NT2/D1 (cell line): ENCODE data around the gene TFPT.

Experiments used
- DNase-seq: peaks from one replicate; pipeline ENCODE4 v3.0.0-alpha.2; 2011; ENCODE audit warnings: low read depth, low spot score
- H3K27me3 ChIP-seq: 2 replicates; pipeline ENCODE4 v1.6.0; 2011; ENCODE audit warnings: mild to moderate bottlenecking; ENCODE audit not compliant: insufficient read length, insufficient read depth
- H3K36me3 ChIP-seq: 2 replicates; pipeline ENCODE4 v1.6.1; 2011; ENCODE audit warnings: mild to moderate bottlenecking, low read length, mixed read lengths; ENCODE audit not compliant: insufficient read depth, insufficient read length
- H3K4me1 ChIP-seq: 2 replicates; pipeline ENCODE4 v1.5.1; 2011; ENCODE audit not compliant: insufficient read depth, insufficient read length
- H3K4me3 ChIP-seq: 2 replicates; pipeline ENCODE4 v1.5.1; 2011; ENCODE audit warnings: low read depth; ENCODE audit not compliant: insufficient read length
- H3K9ac ChIP-seq: 2 replicates; pipeline ENCODE4 v1.6.0; 2011; ENCODE audit warnings: low read depth; ENCODE audit not compliant: insufficient read length
- H3K9me3 ChIP-seq: 2 replicates; pipeline ENCODE4 v1.5.1; 2011; ENCODE audit warnings: mild to moderate bottlenecking, low read length; ENCODE audit not compliant: insufficient read depth
- SUZ12 ChIP-seq: IDR thresholded peaks from 2 replicates; pipeline ENCODE4 v1.6.1; 2011; ENCODE audit not compliant: insufficient read length, insufficient read depth; ENCODE audit errors: extremely low read depth
- YY1 ChIP-seq: IDR thresholded peaks from 2 replicates; pipeline ENCODE4 v1.6.1; 2011; ENCODE audit not compliant: insufficient read length, insufficient read depth
- ZNF274 ChIP-seq: IDR thresholded peaks from 2 replicates; pipeline ENCODE4 v1.6.1; 2011; ENCODE audit warnings: mild to moderate bottlenecking, low read depth, low read length

Gene TFPT

GRCh38 chr19:54160182-54160811, 44.8 kb upstream of the TFPT start:
- no peak for DNase-seq
- H3K9me3 ChIP-seq = no peaks in the 10 kb centered on the region
- peak overlapping the region; percentile 81 for H3K9ac ChIP-seq
- H3K4me3 ChIP-seq = peak overlapping the region; percentile 67
- TF ChIP-seq ZNF274 (no peak), YY1 (no peak), SUZ12 (no peak)
- H3K4me1 ChIP-seq = peaks cover 2% of the 10 kb centered on the region
- H3K36me3 ChIP-seq = peaks cover 29% of the 10 kb centered on the region
- H3K27me3 ChIP-seq = no peaks in the 10 kb centered on the region

- peaks cover 35% of the 10 kb centered on the region for H3K36me3 ChIP-seq
- peaks cover 2% of the 10 kb centered on the region for H3K4me1 ChIP-seq
- no peaks in the 10 kb centered on the region for H3K27me3 ChIP-seq
- H3K9me3 ChIP-seq = no peaks in the 10 kb centered on the region
- TF ChIP-seq ZNF274 (no peak), SUZ12 (no peak), YY1 (no peak)
- peak within 1 kb of the TSS; percentile 67 for H3K4me3 ChIP-seq
- H3K9ac ChIP-seq = peak within 1 kb of the TSS; percentile 82
- peak; percentile 98 for DNase-seq
These were observed 44.1 kb upstream of the TFPT start, which contains the start of gene LENG1 for GRCh38 chr19:54159352-54160181. TSS of gene LENG1 (minus strand) at chr19:54159721. CDS start at chr19:54159695, 26 bp downstream.

- Histone ChIP-seq H3K9me3 (no peaks in the 10 kb centered on the region), H3K4me3 (peak overlapping the region; percentile 67), H3K36me3 (peaks cover 42% of the 10 kb centered on the region), H3K4me1 (peaks cover 2% of the 10 kb centered on the region), H3K9ac (peak overlapping the region; percentile 82), H3K27me3 (no peaks in the 10 kb centered on the region)
- no peak for DNase-seq
- TF ChIP-seq YY1 (no peak), ZNF274 (no peak), SUZ12 (no peak)
These were observed 43.4 kb upstream of the TFPT start for GRCh38 chr19:54158812-54159351.

- no peaks in the 10 kb centered on the region for H3K27me3 ChIP-seq
- TF ChIP-seq ZNF274 = no peak
- no peak for TF ChIP-seq YY1
- DNase-seq = no peak
- no peak overlapping the region for H3K4me3 ChIP-seq
- peaks cover 55% of the 10 kb centered on the region for H3K36me3 ChIP-seq
- no peaks in the 10 kb centered on the region for H3K9me3 ChIP-seq
- H3K9ac ChIP-seq = no peak overlapping the region
- H3K4me1 ChIP-seq = peaks cover 2% of the 10 kb centered on the region
These were observed 41.5 kb upstream of the TFPT start for GRCh38 chr19:54156953-54157352.

GRCh38 chr19:54156490-54156889, 41.0 kb upstream of the TFPT start:
- Histone ChIP-seq H3K9ac (no peak overlapping the region), H3K4me3 (no peak overlapping the region), H3K36me3 (peaks cover 59% of the 10 kb centered on the region), H3K9me3 (no peaks in the 10 kb centered on the region), H3K4me1 (peaks cover 2% of the 10 kb centered on the region), H3K27me3 (no peaks in the 10 kb centered on the region)
- no peak for TF ChIP-seq ZNF274
- no peak for TF ChIP-seq SUZ12
- no peak for DNase-seq

GRCh38 chr19:54155694-54156093, 40.2 kb upstream of the TFPT start:
- Histone ChIP-seq H3K36me3 (peaks cover 65% of the 10 kb centered on the region), H3K9me3 (no peaks in the 10 kb centered on the region), H3K4me3 (no peak overlapping the region), H3K27me3 (no peaks in the 10 kb centered on the region), H3K4me1 (peaks cover 2% of the 10 kb centered on the region), H3K9ac (no peak overlapping the region)
- TF ChIP-seq SUZ12 (no peak), ZNF274 (no peak), YY1 (no peak)
- no peak for DNase-seq
